ACC112 (cell line): Measurements from ENCODE around the gene ZBTB16.

Experiments
- H2AFZ ChIP-seq: fragments of 200-600 bp; sonication (generic); one replicate; pipeline ENCODE4 v1.6.0; 2017; ENCODE audit warnings: antibody characterized with exemption, low read length; ENCODE audit not compliant: unreplicated experiment
- H3K27ac ChIP-seq: fragments of 200-600 bp; sonication (generic); 2 replicates; pipeline ENCODE4 v1.5.1; 2014; ENCODE audit warnings: low read depth, mild to moderate bottlenecking, antibody characterized with exemption, low read length, moderate library complexity
- H3K27me3 ChIP-seq: fragments of 200-600 bp; sonication (generic); 2 replicates; pipeline ENCODE4 v1.6.1; 2014; ENCODE audit warnings: mild to moderate bottlenecking, antibody characterized with exemption, low read length, moderate library complexity, mixed read lengths; ENCODE audit not compliant: insufficient read depth
- H3K36me3 ChIP-seq: fragments of 200-600 bp; sonication (generic); 2 replicates; pipeline ENCODE4 v1.6.1; 2016; ENCODE audit warnings: mild to moderate bottlenecking, antibody characterized with exemption, low read length, moderate library complexity, mixed read lengths; ENCODE audit not compliant: insufficient read depth
- H3K4me1 ChIP-seq: fragments of 200-600 bp; sonication (generic); one replicate; pipeline ENCODE4 v1.6.1; 2016; ENCODE audit warnings: low read length, mixed read lengths; ENCODE audit not compliant: insufficient read depth, unreplicated experiment, control insufficient read depth
- H3K4me3 ChIP-seq: fragments of 200-600 bp; sonication (generic); 2 replicates; pipeline ENCODE4 v1.5.1; 2014; ENCODE audit warnings: mild to moderate bottlenecking, low read depth, low read length
- H3K79me2 ChIP-seq: fragments of 200-600 bp; sonication (generic); one replicate; pipeline ENCODE4 v1.6.0; 2016; ENCODE audit warnings: low read length; ENCODE audit not compliant: control insufficient read depth, unreplicated experiment, insufficient read depth

The ZBTB16 gene

GRCh38 chr11:114195151-114195550, 135.6 kb downstream of the ZBTB16 start:
- Histone ChIP-seq H3K79me2 (peaks cover under 1% of the 10 kb centered on the region), H3K27me3 (no peaks in the 10 kb centered on the region), H3K4me3 (no peak overlapping the region), H2AFZ (no peak overlapping the region), H3K36me3 (peaks cover 20% of the 10 kb centered on the region), H3K4me1 (peaks cover 53% of the 10 kb centered on the region), H3K27ac (peak overlapping the region; percentile 98)

- Histone ChIP-seq H3K4me3 (no peak overlapping the region), H3K36me3 (peaks cover 11% of the 10 kb centered on the region; the same call in 1 of the 2 replicates), H3K27ac (peak overlapping the region; percentile 98), H3K4me1 (peaks cover 63% of the 10 kb centered on the region), H3K79me2 (peaks cover 9% of the 10 kb centered on the region), H2AFZ (no peak overlapping the region), H3K27me3 (no peaks in the 10 kb centered on the region)
These were observed 136.6 kb downstream of the ZBTB16 start for GRCh38 chr11:114195981-114196731.

- H3K4me1 ChIP-seq, result peaks cover 73% of the 10 kb centered on the region
- H2AFZ ChIP-seq, result no peak overlapping the region
- 0 out of 2 replicates have a peak, but pooled peaks cover 1% of the 10 kb centered on the region for H3K36me3 ChIP-seq
- H3K79me2 ChIP-seq, result peaks cover 14% of the 10 kb centered on the region
- H3K27ac ChIP-seq, result peak overlapping the region; percentile 98
- H3K4me3 ChIP-seq, result no peak overlapping the region
- no peaks in the 10 kb centered on the region for H3K27me3 ChIP-seq
These were observed 137.6 kb downstream of the ZBTB16 start for GRCh38 chr11:114196997-114197703.

GRCh38 chr11:114197799-114198500, 138.4 kb downstream of the ZBTB16 start:
- Histone ChIP-seq H3K36me3 (no peaks in the 10 kb centered on the region), H3K27me3 (no peaks in the 10 kb centered on the region), H3K4me1 (peaks cover 77% of the 10 kb centered on the region), H3K27ac (peak overlapping the region; percentile 98), H3K4me3 (no peak overlapping the region), H2AFZ (no peak overlapping the region), H3K79me2 (peaks cover 14% of the 10 kb centered on the region)

- Histone ChIP-seq H3K4me3 (no peak overlapping the region), H3K27me3 (no peaks in the 10 kb centered on the region), H2AFZ (no peak overlapping the region), H3K79me2 (peaks cover 14% of the 10 kb centered on the region), H3K4me1 (peaks cover 74% of the 10 kb centered on the region), H3K27ac (peak overlapping the region; percentile 98), H3K36me3 (no peaks in the 10 kb centered on the region)
These were observed 139.5 kb downstream of the ZBTB16 start for GRCh38 chr11:114199051-114199450.

- H3K4me3 ChIP-seq, result no peak overlapping the region
- peak overlapping the region; percentile 44 for H3K27ac ChIP-seq
- no peaks in the 10 kb centered on the region for H3K27me3 ChIP-seq
- peaks cover 5% of the 10 kb centered on the region; the same call in 1 of the 2 replicates for H3K36me3 ChIP-seq
- H3K4me1 ChIP-seq, result peaks cover 59% of the 10 kb centered on the region
- no peak overlapping the region for H2AFZ ChIP-seq
- peaks cover 14% of the 10 kb centered on the region for H3K79me2 ChIP-seq
These were observed 141.0 kb downstream of the ZBTB16 start for GRCh38 chr11:114200351-114201133.

- Histone ChIP-seq H3K4me1 (peaks cover 53% of the 10 kb centered on the region), H2AFZ (no peak overlapping the region), H3K4me3 (no peak overlapping the region), H3K27ac (0 out of 2 replicates have a peak overlapping the region, but pooled peaks have one; percentile 25), H3K27me3 (no peaks in the 10 kb centered on the region), H3K79me2 (peaks cover 14% of the 10 kb centered on the region), H3K36me3 (peaks cover 5% of the 10 kb centered on the region; the same call in 1 of the 2 replicates)
These were observed 141.7 kb downstream of the ZBTB16 start for GRCh38 chr11:114201219-114201618.

- no peak overlapping the region for H3K27ac ChIP-seq
- H2AFZ ChIP-seq, result no peak overlapping the region
- no peak overlapping the region for H3K4me3 ChIP-seq
- peaks cover 48% of the 10 kb centered on the region for H3K4me1 ChIP-seq
- peaks cover 14% of the 10 kb centered on the region for H3K79me2 ChIP-seq
- H3K36me3 ChIP-seq, result peaks cover 5% of the 10 kb centered on the region; the same call in 1 of the 2 replicates
- H3K27me3 ChIP-seq, result no peaks in the 10 kb centered on the region
These were observed 142.6 kb downstream of the ZBTB16 start for GRCh38 chr11:114202011-114202609.

- Histone ChIP-seq H2AFZ (no peak overlapping the region), H3K27ac (peak overlapping the region; percentile 11; the same call in 1 of the 2 replicates), H3K4me3 (no peak overlapping the region), H3K79me2 (no peaks in the 10 kb centered on the region), H3K36me3 (peaks cover 5% of the 10 kb centered on the region; the same call in 1 of the 2 replicates), H3K27me3 (no peaks in the 10 kb centered on the region), H3K4me1 (peaks cover 27% of the 10 kb centered on the region)
These were observed 147.6 kb downstream of the ZBTB16 start for GRCh38 chr11:114207096-114207495.
